ENCODE results near the gene SNAI1. TPM values are rescaled to one million over a fixed set of nuclear protein-coding genes. Genes with fewer than 3 reads are reported as not detected.

Gene SNAI1
- total and polyA plus RNA-seq, 9 donors: 0.95 to 9.0 (median 1.7) TPM

DNA sequence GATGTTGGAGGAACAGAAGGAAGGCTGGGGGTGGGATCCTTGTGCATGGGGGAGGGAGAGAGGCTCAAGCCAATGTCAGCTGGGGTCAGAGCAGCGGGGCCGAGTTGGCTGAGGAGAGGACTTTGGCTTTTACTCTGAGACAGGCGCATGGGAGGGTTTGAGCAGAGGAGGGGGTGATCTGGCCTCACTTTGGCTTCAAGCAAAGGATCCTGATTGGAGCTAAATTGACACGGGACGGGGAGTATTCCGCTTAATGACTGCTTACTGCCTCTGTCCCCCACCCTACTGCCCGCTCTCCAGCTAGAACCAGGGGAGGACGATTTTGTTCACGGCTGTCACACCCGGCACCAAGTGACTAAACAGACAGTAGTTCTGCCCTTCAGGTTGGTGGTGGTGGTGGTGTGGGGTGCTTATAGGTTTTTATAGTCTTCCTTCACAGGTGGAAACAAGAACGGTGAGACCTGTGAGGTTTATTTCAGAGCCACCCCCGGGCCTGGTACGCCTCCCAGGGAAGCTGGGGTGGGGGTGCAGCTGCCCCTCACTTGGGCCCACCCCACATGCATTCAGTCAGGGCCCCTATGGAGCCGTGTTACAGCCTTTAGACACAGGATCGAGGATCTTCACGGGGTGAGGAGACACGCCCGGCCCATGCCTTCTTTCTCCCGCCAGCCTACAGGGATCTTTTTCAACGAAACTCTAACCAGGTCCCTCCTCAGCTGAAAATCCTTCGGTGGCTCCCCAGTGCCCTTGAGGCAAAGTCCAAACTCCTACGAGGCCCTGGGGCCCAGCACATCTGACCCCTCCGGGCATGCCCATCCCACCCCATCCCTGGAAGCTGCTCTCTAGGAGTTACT lies 1.3 kb upstream of the SNAI1 start:
- TF ChIP-seq, protein P1, sequence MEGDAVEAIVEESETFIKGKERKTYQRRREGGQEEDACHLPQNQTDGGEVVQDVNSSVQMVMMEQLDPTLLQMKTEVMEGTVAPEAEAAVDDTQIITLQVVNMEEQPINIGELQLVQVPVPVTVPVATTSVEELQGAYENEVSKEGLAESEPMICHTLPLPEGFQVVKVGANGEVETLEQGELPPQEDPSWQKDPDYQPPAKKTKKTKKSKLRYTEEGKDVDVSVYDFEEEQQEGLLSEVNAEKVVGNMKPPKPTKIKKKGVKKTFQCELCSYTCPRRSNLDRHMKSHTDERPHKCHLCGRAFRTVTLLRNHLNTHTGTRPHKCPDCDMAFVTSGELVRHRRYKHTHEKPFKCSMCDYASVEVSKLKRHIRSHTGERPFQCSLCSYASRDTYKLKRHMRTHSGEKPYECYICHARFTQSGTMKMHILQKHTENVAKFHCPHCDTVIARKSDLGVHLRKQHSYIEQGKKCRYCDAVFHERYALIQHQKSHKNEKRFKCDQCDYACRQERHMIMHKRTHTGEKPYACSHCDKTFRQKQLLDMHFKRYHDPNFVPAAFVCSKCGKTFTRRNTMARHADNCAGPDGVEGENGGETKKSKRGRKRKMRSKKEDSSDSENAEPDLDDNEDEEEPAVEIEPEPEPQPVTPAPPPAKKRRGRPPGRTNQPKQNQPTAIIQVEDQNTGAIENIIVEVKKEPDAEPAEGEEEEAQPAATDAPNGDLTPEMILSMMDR (IDR thresholded peaks at IDR 0.05): no peak
- TF ChIP-seq EP300 (IDR thresholded peaks at IDR 0.05) (no peak), POLR2A (IDR thresholded peaks at IDR 0.05) (no peak)
- peaks cover 14% of the 10 kb centered on the region for H3K4me1 ChIP-seq (ENCODE audit: insufficient read depth)
- H3K27ac ChIP-seq: no peak overlapping the region
- 63 to 77% (median 70%) methylated on average over 23 of the region's 23 CpGs for WGBS, 3 donors
- H3K4me3 ChIP-seq: no peak overlapping the region
- no peaks in the 10 kb centered on the region for H3K27me3 ChIP-seq
- DNase-seq: no peak
- intact Hi-C loops (cut with DNase I): loop anchor here (2.0 to 10.0 kb wide), 6 partner anchors 89 to 603 kb away; partner anchors contain the start of gene PEDS1 (in 1 of the 4)
- H3K9me3 ChIP-seq: no peaks in the 10 kb centered on the region
- H3K36me3 ChIP-seq: no peaks in the 10 kb centered on the region

DNA sequence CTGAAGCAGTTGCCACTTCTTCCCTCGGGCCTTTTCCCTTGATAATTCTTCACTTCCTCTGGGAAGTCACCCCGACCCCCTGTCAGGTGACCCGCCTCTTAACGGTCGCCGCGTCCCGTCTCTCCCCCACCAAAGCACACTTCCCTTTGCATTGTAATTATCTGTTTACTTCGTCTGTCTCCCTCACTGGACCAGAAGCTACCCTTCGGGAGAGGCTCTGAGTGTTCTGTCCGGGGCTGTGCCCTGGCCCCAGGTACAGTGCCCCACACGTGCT lies 771 bp upstream of the SNAI1 start:
- Histone ChIP-seq H3K27ac (no peak overlapping the region), H3K9me3 (no peaks in the 10 kb centered on the region), H3K27me3 (no peaks in the 10 kb centered on the region), H3K4me1 (ENCODE audit: insufficient read depth) (peaks cover 14% of the 10 kb centered on the region), H3K4me3 (no peak overlapping the region), H3K36me3 (no peaks in the 10 kb centered on the region)
- no peak for DNase-seq
- 22 to 45% (median 32%) methylated on average over 12 of the region's 12 CpGs for WGBS, 3 donors
- intact Hi-C loops (cut with DNase I): loop anchor here (2.0 to 10.0 kb wide), 6 partner anchors 89 to 603 kb away; partner anchors contain the start of gene PEDS1 (in 1 of the 4)
- no peak for TF ChIP-seq POLR2A (IDR thresholded peaks at IDR 0.05)
- TF ChIP-seq, protein P1 (IDR thresholded peaks at IDR 0.05): no peak
- no peak for TF ChIP-seq EP300 (IDR thresholded peaks at IDR 0.05)

DNA sequence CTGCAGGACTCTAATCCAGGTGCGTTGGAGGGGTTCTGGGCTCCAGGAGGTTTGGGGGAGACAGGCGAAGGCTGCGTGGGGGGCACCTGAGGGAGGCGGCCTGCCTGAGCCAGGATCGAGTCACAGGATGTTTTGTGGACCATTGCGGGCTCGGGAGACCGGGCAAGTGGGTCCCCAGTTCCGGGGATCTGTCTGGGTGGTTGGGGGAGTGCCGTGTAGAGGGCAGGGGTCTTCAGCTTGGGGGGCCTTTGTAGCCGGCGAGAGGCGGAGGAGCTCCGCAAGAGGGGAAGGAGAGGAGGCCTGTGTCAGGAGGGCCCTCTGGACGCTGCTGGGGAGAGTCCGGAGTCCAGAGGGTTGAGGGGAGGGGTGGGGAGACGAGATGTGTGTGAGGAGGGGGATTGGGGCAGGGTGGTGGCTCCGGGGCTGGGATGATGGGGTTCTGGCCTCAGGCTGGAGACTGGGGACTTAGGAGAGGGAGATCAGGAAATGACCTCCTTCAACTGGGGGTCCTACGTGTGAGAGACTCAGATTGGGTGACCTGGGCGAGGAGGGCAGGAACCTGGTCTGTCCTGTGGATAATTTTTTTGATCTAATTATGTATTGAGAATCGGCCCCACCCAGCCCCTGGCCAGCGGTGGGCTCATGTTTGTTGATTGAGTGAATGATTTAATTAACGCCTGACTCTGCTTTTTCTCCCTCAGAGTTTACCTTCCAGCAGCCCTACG lies 505 bp downstream of the SNAI1 start:
- intact Hi-C loops (cut with DNase I): loop anchor here (2.0 to 10.0 kb wide), 6 partner anchors 88 to 602 kb away; partner anchors contain the start of gene PEDS1 (in 1 of the 4)
- 22 to 27% (median 25%) methylated on average over 24 of the region's 24 CpGs for WGBS, 3 donors

DNA sequence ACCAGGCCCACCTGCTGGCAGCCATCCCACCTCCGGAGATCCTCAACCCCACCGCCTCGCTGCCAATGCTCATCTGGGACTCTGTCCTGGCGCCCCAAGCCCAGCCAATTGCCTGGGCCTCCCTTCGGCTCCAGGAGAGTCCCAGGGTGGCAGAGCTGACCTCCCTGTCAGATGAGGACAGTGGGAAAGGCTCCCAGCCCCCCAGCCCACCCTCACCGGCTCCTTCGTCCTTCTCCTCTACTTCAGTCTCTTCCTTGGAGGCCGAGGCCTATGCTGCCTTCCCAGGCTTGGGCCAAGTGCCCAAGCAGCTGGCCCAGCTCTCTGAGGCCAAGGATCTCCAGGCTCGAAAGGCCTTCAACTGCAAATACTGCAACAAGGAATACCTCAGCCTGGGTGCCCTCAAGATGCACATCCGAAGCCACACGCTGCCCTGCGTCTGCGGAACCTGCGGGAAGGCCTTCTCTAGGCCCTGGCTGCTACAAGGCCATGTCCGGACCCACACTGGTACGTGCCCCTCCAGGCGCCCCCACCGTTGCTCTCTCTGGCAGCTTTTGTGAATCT lies 1.1 kb downstream of the SNAI1 start:
- intact Hi-C loops (cut with DNase I): loop anchor here (2.0 to 10.0 kb wide), 6 partner anchors 87 to 601 kb away; partner anchors contain the start of gene PEDS1 (in 1 of the 4)
- Histone ChIP-seq H3K4me3 (no peak overlapping the region), H3K4me1 (ENCODE audit: insufficient read depth) (peaks cover 14% of the 10 kb centered on the region), H3K27ac (no peak overlapping the region), H3K9me3 (no peaks in the 10 kb centered on the region), H3K27me3 (no peaks in the 10 kb centered on the region), H3K36me3 (no peaks in the 10 kb centered on the region)
- peak; percentile 46 to 72 (median 55) for DNase-seq
- WGBS, 3 donors: 51 to 58% (median 52%) methylated on average over 18 of the region's 18 CpGs
- TF ChIP-seq, protein P1 (IDR thresholded peaks at IDR 0.05): no peak
- TF ChIP-seq EP300 (IDR thresholded peaks at IDR 0.05): no peak
- no peak for TF ChIP-seq POLR2A (IDR thresholded peaks at IDR 0.05)

More for the DNA sequence above, 505 bp downstream of the SNAI1 start:
- no peak overlapping the region for H3K27ac ChIP-seq
- peaks cover 14% of the 10 kb centered on the region for H3K4me1 ChIP-seq (ENCODE audit: insufficient read depth)
- H3K4me3 ChIP-seq: peak overlapping the region; percentile 32
- H3K9me3 ChIP-seq: no peaks in the 10 kb centered on the region
- no peak for TF ChIP-seq POLR2A (IDR thresholded peaks at IDR 0.05)
- TF ChIP-seq EP300 (IDR thresholded peaks at IDR 0.05): no peak
- peak in 1 of 5 donors; percentile 33 for DNase-seq
- no peaks in the 10 kb centered on the region for H3K27me3 ChIP-seq
- H3K36me3 ChIP-seq: no peaks in the 10 kb centered on the region

Data from ovary (tissue), 9 donors.